AG09319 (cell line): ENCODE results near the gene MTAP.

ENCODE experiments used
- DNase-seq: peaks from one replicate; pipeline ENCODE4 v3.0.0-alpha.2; 2010; ENCODE audit warnings: low read depth; ENCODE audit errors: extremely low read depth
- CTCF ChIP-seq: IDR thresholded peaks from 2 replicates; pipeline ENCODE4 v1.5.1; 2011; ENCODE audit warnings: low read depth, mild to moderate bottlenecking, inconsistent platforms, low read length, moderate library complexity

Gene MTAP

DNA sequence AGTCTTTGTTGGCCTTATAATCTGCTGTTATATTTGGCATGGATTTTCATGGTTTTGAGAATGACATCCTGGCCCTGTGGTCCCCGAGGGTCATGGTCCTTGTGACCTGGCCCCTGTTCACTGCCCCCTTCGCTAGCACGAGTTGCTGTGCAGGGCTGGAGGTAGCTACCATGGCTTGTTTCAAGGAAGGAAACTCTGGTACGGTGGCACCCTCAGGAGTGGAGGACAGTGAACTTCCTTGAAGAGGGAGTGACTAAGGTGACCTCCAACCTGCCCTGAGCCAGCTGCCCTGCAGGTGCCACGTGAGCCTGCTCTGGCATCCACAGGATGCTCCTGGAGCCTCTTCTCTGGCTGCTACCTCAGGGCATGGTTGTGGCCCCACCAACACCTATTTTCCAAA, 62.1 kb downstream of the MTAP start:
- TF ChIP-seq CTCF = no peak
- no peak for DNase-seq

- DNase-seq = no peak
- no peak for TF ChIP-seq CTCF
Measured at GRCh38 chr9:21866302-21866701, 63.9 kb downstream of the MTAP start.

GRCh38 chr9:21871256-21871975, 69.0 kb downstream of the MTAP start:
- no peak for DNase-seq
- no peak for TF ChIP-seq CTCF

DNA sequence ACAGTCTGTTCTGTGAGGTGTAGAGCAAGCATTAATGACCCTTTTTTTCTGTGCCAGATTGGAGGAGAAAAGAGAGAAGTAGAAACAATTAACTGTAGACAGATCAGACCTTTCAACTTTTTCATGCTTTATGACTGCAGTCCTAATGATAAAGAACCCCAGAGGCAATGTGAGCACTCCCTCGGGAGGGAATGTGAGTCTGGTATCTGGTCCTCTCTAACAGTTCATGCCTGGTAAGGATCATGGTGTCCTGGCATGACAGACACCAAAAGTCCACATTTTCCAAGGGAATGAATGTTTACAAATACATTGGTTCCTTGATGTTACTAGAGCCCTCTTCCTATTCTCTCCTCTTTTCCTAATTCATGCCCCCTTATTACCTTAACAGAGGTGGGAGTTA, 70.3 kb downstream of the MTAP start:
- DNase-seq = no peak
- TF ChIP-seq CTCF = no peak

- TF ChIP-seq CTCF = no peak
Measured at GRCh38 chr9:21873540-21874221, 71.2 kb downstream of the MTAP start.

GRCh38 chr9:21875893-21876292, 73.5 kb downstream of the MTAP start:
- DNase-seq = no peak
- TF ChIP-seq CTCF = no peak

More at GRCh38 chr9:21873540-21874221, 71.2 kb downstream of the MTAP start:
- DNase-seq = no peak

DNA sequence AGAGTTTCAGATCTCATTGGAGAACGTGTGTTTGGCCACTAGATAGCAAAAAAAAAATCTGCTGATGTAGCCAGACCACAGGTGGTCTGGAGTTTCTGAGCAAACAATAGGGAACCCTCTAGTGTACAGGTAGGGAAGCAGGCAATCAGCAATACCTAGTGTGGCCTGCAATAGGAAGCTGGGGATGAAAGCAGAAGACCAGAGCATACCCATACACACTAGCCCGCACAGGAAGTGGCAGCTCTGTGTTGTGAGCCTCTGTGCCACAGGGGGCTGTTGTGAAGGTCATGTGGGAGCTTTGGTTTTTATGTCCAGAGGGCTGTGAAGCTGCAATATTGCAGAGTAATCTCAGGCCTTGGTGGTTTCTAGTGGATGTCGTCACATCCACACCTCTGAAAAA, 81.2 kb downstream of the MTAP start:
- no peak for TF ChIP-seq CTCF
- DNase-seq = no peak
